Fibroblast of gingiva (primary cell): ENCODE results near the gene MEG3.

Experiments
- DNase-seq: peaks from one replicate; pipeline ENCODE4 v3.0.0-alpha.2; 2011; ENCODE audit warnings: low read depth

MEG3 gene

GRCh38 chr14:100825713-100826331 is at the start of gene MEG3:
TSS of gene MEG3 (plus strand) at chr14:100826118.
- DNase-seq: peak; percentile 88

GRCh38 chr14:100776681-100777365 is 49.1 kb upstream of the MEG3 start:
- no peak for DNase-seq

GRCh38 chr14:100777366-100777817 is 48.5 kb upstream of the MEG3 start:
- DNase-seq: no peak

GRCh38 chr14:100777818-100778525 is 47.9 kb upstream of the MEG3 start:
- DNase-seq: no peak

GRCh38 chr14:100778526-100778882 is 47.4 kb upstream of the MEG3 start:
- DNase-seq: no peak

- no peak for DNase-seq
These were observed 46.8 kb upstream of the MEG3 start for GRCh38 chr14:100778951-100779690.

GRCh38 chr14:100779691-100780080 is 46.2 kb upstream of the MEG3 start:
- DNase-seq: no peak

- no peak for DNase-seq
These were observed 45.7 kb upstream of the MEG3 start for GRCh38 chr14:100780246-100780645.

GRCh38 chr14:100780646-100781355 is 45.1 kb upstream of the MEG3 start:
- DNase-seq: no peak

GRCh38 chr14:100781952-100782351 is 44.0 kb upstream of the MEG3 start:
- DNase-seq: no peak

GRCh38 chr14:100782516-100783320 is 43.2 kb upstream of the MEG3 start:
- no peak for DNase-seq

GRCh38 chr14:100783630-100784370 is 42.1 kb upstream of the MEG3 start:
- DNase-seq: no peak

- DNase-seq: no peak
These were observed 41.2 kb upstream of the MEG3 start for GRCh38 chr14:100784523-100785337.

GRCh38 chr14:100785338-100785615 is 40.6 kb upstream of the MEG3 start:
- DNase-seq: no peak

- no peak for DNase-seq
These were observed 40.3 kb upstream of the MEG3 start for GRCh38 chr14:100785626-100786025.

GRCh38 chr14:100786131-100786530 is 39.8 kb upstream of the MEG3 start:
- no peak for DNase-seq

- no peak for DNase-seq
These were observed 39.2 kb upstream of the MEG3 start for GRCh38 chr14:100786576-100787219.

GRCh38 chr14:100787659-100788058 is 38.3 kb upstream of the MEG3 start:
- DNase-seq: no peak

- no peak for DNase-seq
These were observed 37.4 kb upstream of the MEG3 start for GRCh38 chr14:100788517-100788916.
